GM23338 (cell line): ENCODE measurements around the gene HS6ST3. TPM values are rescaled to one million over a fixed set of nuclear protein-coding genes. Genes with fewer than 3 reads are reported as not detected.
A peak's percentile ranks its signal among the peaks of the same experiment; 100 is the strongest.

ENCODE experiments used
- ATAC-seq: fragments of 200-7000 bp; cut with Tn5 transposase; 3 replicates; pipeline ENCODE4 v1.9.1; 2020
- DNase-seq: peaks from one replicate; pipeline ENCODE4 v3.0.0-alpha.2; 2015; ENCODE audit warnings: low spot score
- H2AFZ ChIP-seq: fragments of 200-600 bp; sonication (generic); 2 replicates; pipeline ENCODE4 v1.8.0; 2016; ENCODE audit warnings: antibody characterized with exemption, mild to moderate bottlenecking, moderate library complexity
- H3F3A ChIP-seq: fragments of 200-600 bp; sonication (generic); replicated peaks from 2 replicates; pipeline ENCODE4 v1.8.0; 2017; ENCODE audit warnings: antibody characterized with exemption, mixed run types, low read depth
- H3K27ac ChIP-seq: fragments of 200-600 bp; sonication (generic); 2 replicates; pipeline ENCODE4 v1.6.1; 2016; ENCODE audit warnings: low read depth
- H3K27me3 ChIP-seq: fragments of 200-600 bp; sonication (generic); 2 replicates; pipeline ENCODE4 v1.8.0; 2016; ENCODE audit warnings: mild to moderate bottlenecking, mixed run types, moderate library complexity; ENCODE audit not compliant: insufficient read depth
- H3K36me3 ChIP-seq: fragments of 200-600 bp; sonication (generic); 2 replicates; pipeline ENCODE4 v1.8.0; 2016; ENCODE audit warnings: mild to moderate bottlenecking; ENCODE audit not compliant: insufficient read depth
- H3K4me1 ChIP-seq: fragments of 200-600 bp; sonication (generic); 2 replicates; pipeline ENCODE4 v1.8.0; 2016; ENCODE audit warnings: mild to moderate bottlenecking, moderate library complexity; ENCODE audit not compliant: insufficient read depth
- H3K4me2 ChIP-seq: fragments of 200-600 bp; sonication (generic); 2 replicates; pipeline ENCODE4 v1.7.1; 2017; ENCODE audit warnings: mixed run types
- H3K4me3 ChIP-seq: fragments of 200-600 bp; sonication (generic); 2 replicates; pipeline ENCODE4 v1.6.1; 2016; ENCODE audit warnings: mixed run types
- H3K79me2 ChIP-seq: fragments of 200-600 bp; sonication (generic); replicated peaks from 2 replicates; pipeline ENCODE4 v1.8.0; 2017; ENCODE audit warnings: mild to moderate bottlenecking; ENCODE audit not compliant: insufficient read depth
- H3K9me2 ChIP-seq: fragments of 200-600 bp; sonication (generic); 2 replicates; pipeline ENCODE4 v1.8.0; 2017; ENCODE audit not compliant: insufficient read depth
- H4K20me1 ChIP-seq: fragments of 200-600 bp; sonication (generic); replicated peaks from 2 replicates; pipeline ENCODE4 v1.8.0; 2017; ENCODE audit warnings: mild to moderate bottlenecking; ENCODE audit not compliant: insufficient read depth
- H3K27ac Mint-ChIP-seq: 2 replicates; pipeline ENCODE4 v1.8.0; 2020; ENCODE audit warnings: inconsistent platforms, mild to moderate bottlenecking, moderate library complexity, mixed read lengths
- H3K27me3 Mint-ChIP-seq: 3 replicates; pipeline ENCODE4 v1.8.0; 2022; ENCODE audit warnings: low read depth, mild to moderate bottlenecking, moderate library complexity, mixed read lengths, inconsistent platforms; ENCODE audit not compliant: insufficient read depth, poor library complexity
- H3K36me3 Mint-ChIP-seq: 3 replicates; pipeline ENCODE4 v1.8.0; 2021; ENCODE audit warnings: low read depth, mild to moderate bottlenecking, inconsistent platforms, moderate library complexity, mixed read lengths
- H3K4me1 Mint-ChIP-seq: 3 replicates; pipeline ENCODE4 v1.8.0; 2020; ENCODE audit warnings: mild to moderate bottlenecking, inconsistent platforms, mixed read lengths
- H3K4me3 Mint-ChIP-seq: 3 replicates; pipeline ENCODE4 v1.8.0; 2021; ENCODE audit warnings: moderate library complexity, mild to moderate bottlenecking, inconsistent platforms, mixed read lengths
- H3K9me3 Mint-ChIP-seq: 3 replicates; pipeline ENCODE4 v1.8.0; 2020; ENCODE audit warnings: moderate library complexity, mild to moderate bottlenecking, inconsistent platforms, mixed read lengths
- CREB1 ChIP-seq: fragments of 250-450 bp; sonication (Bioruptor Pico); IDR thresholded peaks from 2 replicates; pipeline ENCODE4 v1.5.0; 2020; ENCODE audit warnings: low read depth, mild to moderate bottlenecking, moderate library complexity
- EZH2 ChIP-seq: fragments of 200-600 bp; sonication (generic); IDR thresholded peaks from one replicate; pipeline ENCODE4 v1.8.0; 2017; ENCODE audit warnings: antibody characterized with exemption, mild to moderate bottlenecking, low read depth; ENCODE audit not compliant: unreplicated experiment
- EZH2phosphoT487 ChIP-seq: fragments of 200-600 bp; sonication (generic); IDR thresholded peaks from one replicate; pipeline ENCODE4 v1.8.1; 2018; ENCODE audit warnings: antibody characterized with exemption; ENCODE audit not compliant: unreplicated experiment
- JUNB ChIP-seq: IDR thresholded peaks from one replicate; pipeline ENCODE4 v1.6.1; 2016; ENCODE audit warnings: antibody characterized with exemption; ENCODE audit not compliant: unreplicated experiment
- NANOG ChIP-seq: IDR thresholded peaks from 2 replicates; pipeline ENCODE4 v1.6.1; 2016; ENCODE audit warnings: antibody characterized with exemption, borderline replicate concordance
- POLR2AphosphoS5 ChIP-seq: IDR thresholded peaks from 2 replicates; pipeline ENCODE4 v1.6.1; 2016; ENCODE audit warnings: antibody characterized with exemption, low read depth
- STAT1 ChIP-seq: IDR thresholded peaks from one replicate; pipeline ENCODE4 v1.6.1; 2016; ENCODE audit warnings: antibody characterized with exemption; ENCODE audit not compliant: unreplicated experiment
- ZNF114 ChIP-seq: fragments of 250-450 bp; sonication (Bioruptor Pico); IDR thresholded peaks from 2 replicates; pipeline ENCODE4 v1.5.0; 2020; ENCODE audit warnings: mild to moderate bottlenecking, moderate library complexity
- ZNF331 ChIP-seq: fragments of 250-450 bp; sonication (Bioruptor Pico); IDR thresholded peaks from 2 replicates; pipeline ENCODE4 v1.5.0; 2020; ENCODE audit warnings: low read depth, mild to moderate bottlenecking, moderate library complexity
- polyA plus RNA-seq: library from polyadenylated mRNA; unstranded; fragments of >200 nt; fragmentation: Nextera tagmentation; extraction: Ambion mirVana; gene quantifications from 2 replicates; pipeline ENCODE4 v1.2.1, GENCODE V29; 2016
- total RNA-seq: library from RNA; depleted of rRNA; stranded (reverse); fragments of >200 nt; shearing (Covaris generic); gene quantifications from 2 replicates; pipeline ENCODE4 v1.2.3, GENCODE V29; 2014
- TF ChIP-seq, protein P1 (sequence below), 2 experiments: fragments of 200-600 bp in 1 of 2; sonication (generic) in 1 of 2; conservative IDR thresholded peaks; 2 replicates each; pipeline versions ENCODE4 v1.5.1 to v1.6.1; 2016 to 2017; ENCODE audit warnings: antibody characterized with exemption in 2 of 2, low read depth in 2 of 2, mild to moderate bottlenecking in 2 of 2, moderate library complexity in 1 of 2
- TF ChIP-seq, protein P2 (sequence below): IDR thresholded peaks from 2 replicates; pipeline ENCODE4 v1.6.1; 2016; ENCODE audit warnings: antibody characterized with exemption
- TF ChIP-seq, protein P3 (sequence below): fragments of 250-450 bp; sonication (Bioruptor Pico); IDR thresholded peaks from 2 replicates; pipeline ENCODE4 v1.5.0; 2020; ENCODE audit warnings: mild to moderate bottlenecking, moderate library complexity
- TF ChIP-seq, protein P4 (sequence below): IDR thresholded peaks from one replicate; pipeline ENCODE4 v1.6.1; 2018; ENCODE audit warnings: antibody characterized with exemption; ENCODE audit not compliant: unreplicated experiment

Gene HS6ST3
- total and polyA plus RNA-seq, 2 experiments from 2014 or later = 0.52 to 0.80 TPM

DNA sequence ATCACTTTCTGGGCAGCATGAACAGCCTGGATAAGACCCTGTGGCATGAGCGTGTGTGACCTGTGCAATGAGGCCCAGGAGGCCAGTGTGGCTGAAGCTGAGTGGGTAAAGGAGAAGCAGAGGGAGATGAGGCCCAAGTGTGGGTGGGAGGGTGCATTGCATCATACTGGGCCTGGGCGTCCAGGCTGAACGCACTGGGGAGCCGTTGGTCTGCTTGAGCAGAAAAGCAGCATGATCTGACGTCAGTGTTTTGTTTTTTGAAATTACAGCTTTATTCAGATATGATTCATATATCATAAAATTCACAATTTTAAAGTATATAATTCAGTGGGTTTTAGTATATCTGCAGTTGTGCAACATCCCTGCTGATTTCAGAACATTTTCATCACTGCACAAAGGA is 409.7 kb downstream of the HS6ST3 start:
- Mint-ChIP-seq H3K4me3 (no peak overlapping the region), H3K27me3 (peaks cover 3% of the 10 kb centered on the region), H3K36me3 (no peaks in the 10 kb centered on the region), H3K4me1 (peaks cover 11% of the 10 kb centered on the region), H3K9me3 (no peaks in the 10 kb centered on the region), H3K27ac (peak overlapping the region; percentile 14; the same call in 1 of the 2 replicates)
- DNase-seq (no peak), ATAC-seq (no peak)
- Histone ChIP-seq H4K20me1 (no peaks in the 10 kb centered on the region), H3F3A (no peaks in the 10 kb centered on the region), H3K9me2 (no peaks in the 10 kb centered on the region; the same call in 1 of the 2 replicates), H3K27ac (no peak overlapping the region), H3K4me3 (no peak overlapping the region), H3K4me1 (0 out of 2 replicates have a peak, but pooled peaks cover 9% of the 10 kb centered on the region), H3K4me2 (no peak overlapping the region), H3K27me3 (no peaks in the 10 kb centered on the region), H3K36me3 (no peaks in the 10 kb centered on the region), H3K79me2 (no peaks in the 10 kb centered on the region), H2AFZ (no peak overlapping the region)
- TF ChIP-seq ZNF114 (no peak), CREB1 (CRISPR knock-in tag) (no peak), POLR2AphosphoS5 (no peak), STAT1 (no peak), EZH2 (no peak), NANOG (no peak), ZNF331 (no peak), JUNB (no peak), EZH2phosphoT487 (no peak)
- TF ChIP-seq, protein P1, sequence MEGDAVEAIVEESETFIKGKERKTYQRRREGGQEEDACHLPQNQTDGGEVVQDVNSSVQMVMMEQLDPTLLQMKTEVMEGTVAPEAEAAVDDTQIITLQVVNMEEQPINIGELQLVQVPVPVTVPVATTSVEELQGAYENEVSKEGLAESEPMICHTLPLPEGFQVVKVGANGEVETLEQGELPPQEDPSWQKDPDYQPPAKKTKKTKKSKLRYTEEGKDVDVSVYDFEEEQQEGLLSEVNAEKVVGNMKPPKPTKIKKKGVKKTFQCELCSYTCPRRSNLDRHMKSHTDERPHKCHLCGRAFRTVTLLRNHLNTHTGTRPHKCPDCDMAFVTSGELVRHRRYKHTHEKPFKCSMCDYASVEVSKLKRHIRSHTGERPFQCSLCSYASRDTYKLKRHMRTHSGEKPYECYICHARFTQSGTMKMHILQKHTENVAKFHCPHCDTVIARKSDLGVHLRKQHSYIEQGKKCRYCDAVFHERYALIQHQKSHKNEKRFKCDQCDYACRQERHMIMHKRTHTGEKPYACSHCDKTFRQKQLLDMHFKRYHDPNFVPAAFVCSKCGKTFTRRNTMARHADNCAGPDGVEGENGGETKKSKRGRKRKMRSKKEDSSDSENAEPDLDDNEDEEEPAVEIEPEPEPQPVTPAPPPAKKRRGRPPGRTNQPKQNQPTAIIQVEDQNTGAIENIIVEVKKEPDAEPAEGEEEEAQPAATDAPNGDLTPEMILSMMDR (conservative IDR thresholded peaks at IDR 0.05; ENCODE audit: low read depth in 2 of 2) = no peak
- TF ChIP-seq, protein P2, sequence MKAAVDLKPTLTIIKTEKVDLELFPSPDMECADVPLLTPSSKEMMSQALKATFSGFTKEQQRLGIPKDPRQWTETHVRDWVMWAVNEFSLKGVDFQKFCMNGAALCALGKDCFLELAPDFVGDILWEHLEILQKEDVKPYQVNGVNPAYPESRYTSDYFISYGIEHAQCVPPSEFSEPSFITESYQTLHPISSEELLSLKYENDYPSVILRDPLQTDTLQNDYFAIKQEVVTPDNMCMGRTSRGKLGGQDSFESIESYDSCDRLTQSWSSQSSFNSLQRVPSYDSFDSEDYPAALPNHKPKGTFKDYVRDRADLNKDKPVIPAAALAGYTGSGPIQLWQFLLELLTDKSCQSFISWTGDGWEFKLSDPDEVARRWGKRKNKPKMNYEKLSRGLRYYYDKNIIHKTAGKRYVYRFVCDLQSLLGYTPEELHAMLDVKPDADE = no peak
- TF ChIP-seq, protein P3, sequence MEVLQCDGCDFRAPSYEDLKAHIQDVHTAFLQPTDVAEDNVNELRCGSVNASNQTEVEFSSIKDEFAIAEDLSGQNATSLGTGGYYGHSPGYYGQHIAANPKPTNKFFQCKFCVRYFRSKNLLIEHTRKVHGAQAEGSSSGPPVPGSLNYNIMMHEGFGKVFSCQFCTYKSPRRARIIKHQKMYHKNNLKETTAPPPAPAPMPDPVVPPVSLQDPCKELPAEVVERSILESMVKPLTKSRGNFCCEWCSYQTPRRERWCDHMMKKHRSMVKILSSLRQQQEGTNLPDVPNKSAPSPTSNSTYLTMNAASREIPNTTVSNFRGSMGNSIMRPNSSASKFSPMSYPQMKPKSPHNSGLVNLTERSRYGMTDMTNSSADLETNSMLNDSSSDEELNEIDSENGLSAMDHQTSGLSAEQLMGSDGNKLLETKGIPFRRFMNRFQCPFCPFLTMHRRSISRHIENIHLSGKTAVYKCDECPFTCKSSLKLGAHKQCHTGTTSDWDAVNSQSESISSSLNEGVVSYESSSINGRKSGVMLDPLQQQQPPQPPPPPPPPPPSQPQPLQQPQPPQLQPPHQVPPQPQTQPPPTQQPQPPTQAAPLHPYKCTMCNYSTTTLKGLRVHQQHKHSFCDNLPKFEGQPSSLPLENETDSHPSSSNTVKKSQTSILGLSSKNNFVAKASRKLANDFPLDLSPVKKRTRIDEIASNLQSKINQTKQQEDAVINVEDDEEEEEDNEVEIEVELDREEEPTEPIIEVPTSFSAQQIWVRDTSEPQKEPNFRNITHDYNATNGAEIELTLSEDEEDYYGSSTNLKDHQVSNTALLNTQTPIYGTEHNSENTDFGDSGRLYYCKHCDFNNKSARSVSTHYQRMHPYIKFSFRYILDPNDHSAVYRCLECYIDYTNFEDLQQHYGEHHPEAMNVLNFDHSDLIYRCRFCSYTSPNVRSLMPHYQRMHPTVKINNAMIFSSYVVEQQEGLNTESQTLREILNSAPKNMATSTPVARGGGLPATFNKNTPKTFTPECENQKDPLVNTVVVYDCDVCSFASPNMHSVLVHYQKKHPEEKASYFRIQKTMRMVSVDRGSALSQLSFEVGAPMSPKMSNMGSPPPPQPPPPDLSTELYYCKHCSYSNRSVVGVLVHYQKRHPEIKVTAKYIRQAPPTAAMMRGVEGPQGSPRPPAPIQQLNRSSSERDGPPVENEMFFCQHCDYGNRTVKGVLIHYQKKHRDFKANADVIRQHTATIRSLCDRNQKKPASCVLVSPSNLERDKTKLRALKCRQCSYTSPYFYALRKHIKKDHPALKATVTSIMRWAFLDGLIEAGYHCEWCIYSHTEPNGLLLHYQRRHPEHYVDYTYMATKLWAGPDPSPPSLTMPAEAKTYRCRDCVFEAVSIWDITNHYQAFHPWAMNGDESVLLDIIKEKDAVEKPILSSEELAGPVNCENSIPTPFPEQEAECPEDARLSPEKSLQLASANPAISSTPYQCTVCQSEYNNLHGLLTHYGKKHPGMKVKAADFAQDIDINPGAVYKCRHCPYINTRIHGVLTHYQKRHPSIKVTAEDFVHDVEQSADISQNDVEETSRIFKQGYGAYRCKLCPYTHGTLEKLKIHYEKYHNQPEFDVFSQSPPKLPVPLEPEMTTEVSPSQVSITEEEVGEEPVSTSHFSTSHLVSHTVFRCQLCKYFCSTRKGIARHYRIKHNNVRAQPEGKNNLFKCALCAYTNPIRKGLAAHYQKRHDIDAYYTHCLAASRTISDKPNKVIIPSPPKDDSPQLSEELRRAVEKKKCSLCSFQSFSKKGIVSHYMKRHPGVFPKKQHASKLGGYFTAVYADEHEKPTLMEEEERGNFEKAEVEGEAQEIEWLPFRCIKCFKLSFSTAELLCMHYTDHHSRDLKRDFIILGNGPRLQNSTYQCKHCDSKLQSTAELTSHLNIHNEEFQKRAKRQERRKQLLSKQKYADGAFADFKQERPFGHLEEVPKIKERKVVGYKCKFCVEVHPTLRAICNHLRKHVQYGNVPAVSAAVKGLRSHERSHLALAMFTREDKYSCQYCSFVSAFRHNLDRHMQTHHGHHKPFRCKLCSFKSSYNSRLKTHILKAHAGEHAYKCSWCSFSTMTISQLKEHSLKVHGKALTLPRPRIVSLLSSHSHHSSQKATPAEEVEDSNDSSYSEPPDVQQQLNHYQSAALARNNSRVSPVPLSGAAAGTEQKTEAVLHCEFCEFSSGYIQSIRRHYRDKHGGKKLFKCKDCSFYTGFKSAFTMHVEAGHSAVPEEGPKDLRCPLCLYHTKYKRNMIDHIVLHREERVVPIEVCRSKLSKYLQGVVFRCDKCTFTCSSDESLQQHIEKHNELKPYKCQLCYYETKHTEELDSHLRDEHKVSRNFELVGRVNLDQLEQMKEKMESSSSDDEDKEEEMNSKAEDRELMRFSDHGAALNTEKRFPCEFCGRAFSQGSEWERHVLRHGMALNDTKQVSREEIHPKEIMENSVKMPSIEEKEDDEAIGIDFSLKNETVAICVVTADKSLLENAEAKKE (CRISPR knock-in tag) = no peak
- TF ChIP-seq, protein P4, sequence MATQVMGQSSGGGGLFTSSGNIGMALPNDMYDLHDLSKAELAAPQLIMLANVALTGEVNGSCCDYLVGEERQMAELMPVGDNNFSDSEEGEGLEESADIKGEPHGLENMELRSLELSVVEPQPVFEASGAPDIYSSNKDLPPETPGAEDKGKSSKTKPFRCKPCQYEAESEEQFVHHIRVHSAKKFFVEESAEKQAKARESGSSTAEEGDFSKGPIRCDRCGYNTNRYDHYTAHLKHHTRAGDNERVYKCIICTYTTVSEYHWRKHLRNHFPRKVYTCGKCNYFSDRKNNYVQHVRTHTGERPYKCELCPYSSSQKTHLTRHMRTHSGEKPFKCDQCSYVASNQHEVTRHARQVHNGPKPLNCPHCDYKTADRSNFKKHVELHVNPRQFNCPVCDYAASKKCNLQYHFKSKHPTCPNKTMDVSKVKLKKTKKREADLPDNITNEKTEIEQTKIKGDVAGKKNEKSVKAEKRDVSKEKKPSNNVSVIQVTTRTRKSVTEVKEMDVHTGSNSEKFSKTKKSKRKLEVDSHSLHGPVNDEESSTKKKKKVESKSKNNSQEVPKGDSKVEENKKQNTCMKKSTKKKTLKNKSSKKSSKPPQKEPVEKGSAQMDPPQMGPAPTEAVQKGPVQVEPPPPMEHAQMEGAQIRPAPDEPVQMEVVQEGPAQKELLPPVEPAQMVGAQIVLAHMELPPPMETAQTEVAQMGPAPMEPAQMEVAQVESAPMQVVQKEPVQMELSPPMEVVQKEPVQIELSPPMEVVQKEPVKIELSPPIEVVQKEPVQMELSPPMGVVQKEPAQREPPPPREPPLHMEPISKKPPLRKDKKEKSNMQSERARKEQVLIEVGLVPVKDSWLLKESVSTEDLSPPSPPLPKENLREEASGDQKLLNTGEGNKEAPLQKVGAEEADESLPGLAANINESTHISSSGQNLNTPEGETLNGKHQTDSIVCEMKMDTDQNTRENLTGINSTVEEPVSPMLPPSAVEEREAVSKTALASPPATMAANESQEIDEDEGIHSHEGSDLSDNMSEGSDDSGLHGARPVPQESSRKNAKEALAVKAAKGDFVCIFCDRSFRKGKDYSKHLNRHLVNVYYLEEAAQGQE = no peak
